DMS153 treated with DMSO at 0.1 percent for 48 hours (cell line): ENCODE results near the gene ZCCHC24.
A peak's percentile ranks its signal among the peaks of the same experiment; 100 is the strongest.

ENCODE experiments used
- DNase-seq: peaks from one replicate; lab custom pipeline; 2025; ENCODE audit not compliant: unreplicated experiment; lab: John Stamatoyannopoulos, UW

Gene ZCCHC24

DNA sequence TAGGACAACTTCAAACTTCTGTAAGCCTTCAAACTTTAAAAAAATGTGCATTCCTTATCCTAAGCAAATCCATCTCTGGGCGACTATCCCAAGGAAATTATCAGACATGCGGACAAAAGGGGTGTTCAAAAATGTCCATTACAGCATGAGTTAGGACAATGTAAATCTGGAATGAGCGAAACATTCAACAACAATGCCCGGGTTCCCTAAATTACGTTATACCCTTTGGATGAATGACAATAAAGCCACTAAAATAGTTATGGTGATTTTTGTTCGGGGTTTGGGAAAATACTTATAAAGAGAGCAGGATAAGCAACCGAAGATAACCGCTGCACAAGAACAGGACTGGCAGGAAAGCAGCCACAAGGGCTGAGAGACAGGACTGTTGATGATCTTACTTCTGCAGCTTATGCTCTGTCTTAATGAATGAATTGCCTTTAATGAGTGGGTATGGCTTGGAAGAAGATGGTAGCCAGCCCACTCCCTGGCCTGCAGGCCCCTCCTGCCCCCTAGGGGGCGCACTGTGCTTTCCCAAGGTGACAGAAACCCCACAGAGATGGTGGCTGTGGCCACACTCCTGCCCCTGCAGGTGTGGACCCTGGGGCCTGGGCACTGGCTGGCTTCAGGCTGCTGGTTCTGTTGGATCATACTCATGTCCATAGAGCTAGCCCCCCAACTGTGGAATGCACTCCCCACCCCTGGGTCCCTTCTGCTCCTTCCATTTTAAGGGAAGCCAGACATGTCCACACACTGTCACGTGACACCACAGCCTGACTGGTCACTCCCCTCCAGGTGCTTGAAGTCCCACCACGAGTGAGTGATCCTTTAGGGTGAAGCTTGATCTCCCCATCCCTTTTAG, 45.0 kb downstream of the ZCCHC24 start:
- DNase-seq: peak; percentile 12

- DNase-seq: no peak
These were observed 46.1 kb downstream of the ZCCHC24 start for GRCh38 chr10:79399223-79399831.

DNA sequence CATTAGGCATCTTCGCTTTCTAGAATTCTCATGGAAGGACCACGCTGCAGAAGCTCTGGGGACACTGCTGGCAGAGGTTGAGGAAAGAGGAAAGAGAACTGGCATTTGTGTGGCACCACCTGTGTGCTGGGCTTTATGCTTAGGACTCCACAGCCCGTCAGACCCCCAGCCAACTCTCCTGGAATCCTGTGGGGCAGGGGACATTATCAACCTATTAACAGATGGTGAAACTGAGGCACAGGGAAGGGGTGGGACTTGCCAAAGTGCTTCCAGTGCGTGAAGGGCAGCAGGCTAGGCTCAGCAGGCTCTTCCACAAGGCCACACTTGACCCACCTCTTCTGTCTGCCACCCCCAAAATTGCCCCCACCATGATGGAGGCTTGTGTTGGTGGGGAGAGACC, 46.8 kb downstream of the ZCCHC24 start:
- DNase-seq: no peak

- no peak for DNase-seq
These were observed 47.7 kb downstream of the ZCCHC24 start for GRCh38 chr10:79397575-79398303.

DNA sequence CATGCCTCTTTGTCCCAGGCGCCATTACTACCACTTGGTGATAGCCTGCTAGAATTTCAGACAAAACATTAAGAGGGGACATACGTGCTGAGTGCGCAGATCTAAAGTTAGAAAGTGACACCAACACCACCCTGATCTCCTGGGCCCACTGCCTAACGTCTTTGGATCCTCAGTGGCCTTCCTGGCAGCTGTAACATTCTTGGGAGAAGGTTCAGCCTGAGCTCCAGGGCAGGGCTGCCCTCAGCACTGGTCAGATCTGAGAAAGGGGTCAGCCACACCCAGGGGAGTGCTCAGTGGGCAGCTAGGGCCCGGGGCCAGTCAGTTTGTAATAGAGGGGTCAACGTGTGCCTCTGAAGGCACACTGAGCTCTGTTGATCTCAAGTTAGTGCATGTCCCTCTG, 48.4 kb downstream of the ZCCHC24 start:
- DNase-seq: no peak

DNA sequence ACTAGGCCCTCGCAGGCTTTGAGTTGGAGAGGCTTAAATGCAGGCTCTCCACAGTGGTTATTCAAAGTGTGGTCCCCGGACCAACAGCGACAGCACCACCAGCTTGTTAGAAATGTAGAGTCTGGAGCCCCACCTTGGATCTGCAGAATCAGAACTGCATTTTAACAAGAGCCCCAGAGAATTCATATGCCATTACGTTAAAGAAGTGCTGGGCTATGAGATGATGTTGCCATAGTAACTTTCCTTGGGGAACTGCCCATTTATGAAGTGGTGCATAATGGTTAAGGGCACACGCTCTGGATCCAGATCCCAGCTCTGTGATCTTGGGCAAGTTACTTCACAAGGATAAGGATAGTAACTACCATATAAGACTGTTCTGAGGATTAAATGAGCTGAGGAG, 48.9 kb downstream of the ZCCHC24 start:
- no peak for DNase-seq

DNA sequence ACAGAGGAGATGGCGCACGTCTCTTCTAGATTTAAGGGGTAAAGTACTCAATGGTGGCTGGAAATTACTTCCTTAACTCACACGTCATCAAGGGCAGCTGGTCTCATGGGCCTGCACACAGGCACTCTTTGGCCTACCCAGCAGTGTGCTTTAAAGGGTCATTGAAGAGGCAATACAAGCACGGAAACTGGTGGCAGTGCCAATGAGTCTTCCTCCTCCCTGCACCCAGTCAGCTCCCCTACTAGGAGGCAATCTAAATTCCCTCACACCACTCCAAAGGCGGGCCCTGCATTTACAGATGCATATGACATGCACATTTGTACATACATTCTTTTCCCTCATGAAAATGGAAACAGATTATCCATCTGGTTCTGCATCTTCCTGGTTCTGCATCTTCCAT, 50.8 kb downstream of the ZCCHC24 start:
- no peak for DNase-seq

GRCh38 chr10:79393924-79394610, 51.4 kb downstream of the ZCCHC24 start:
- DNase-seq: no peak

GRCh38 chr10:79393221-79393923, 52.1 kb downstream of the ZCCHC24 start:
- no peak for DNase-seq

- no peak for DNase-seq
These were observed 52.8 kb downstream of the ZCCHC24 start for GRCh38 chr10:79392506-79393176.

DNA sequence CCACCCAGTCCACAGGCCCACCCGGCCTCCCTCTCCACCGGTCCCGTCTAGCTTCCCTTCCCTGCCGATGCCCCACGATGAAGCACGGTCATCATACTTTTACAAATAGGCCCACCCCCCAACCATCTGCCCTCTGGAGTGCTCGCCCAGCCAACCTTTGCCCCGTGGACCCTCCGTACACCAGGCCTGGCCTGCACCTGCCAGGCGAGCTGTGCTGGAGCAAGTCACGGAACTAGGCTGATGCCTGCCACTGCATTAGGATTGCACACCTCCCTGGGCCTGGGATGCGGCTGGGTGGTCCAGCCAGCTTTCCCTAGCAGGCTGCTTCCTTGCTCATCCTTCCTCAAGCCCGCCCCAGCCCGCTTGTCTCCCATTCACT, 53.4 kb downstream of the ZCCHC24 start:
- no peak for DNase-seq

- no peak for DNase-seq
These were observed 54.0 kb downstream of the ZCCHC24 start for GRCh38 chr10:79391231-79392019.

- DNase-seq: no peak
These were observed 54.7 kb downstream of the ZCCHC24 start for GRCh38 chr10:79390551-79391229.

DNA sequence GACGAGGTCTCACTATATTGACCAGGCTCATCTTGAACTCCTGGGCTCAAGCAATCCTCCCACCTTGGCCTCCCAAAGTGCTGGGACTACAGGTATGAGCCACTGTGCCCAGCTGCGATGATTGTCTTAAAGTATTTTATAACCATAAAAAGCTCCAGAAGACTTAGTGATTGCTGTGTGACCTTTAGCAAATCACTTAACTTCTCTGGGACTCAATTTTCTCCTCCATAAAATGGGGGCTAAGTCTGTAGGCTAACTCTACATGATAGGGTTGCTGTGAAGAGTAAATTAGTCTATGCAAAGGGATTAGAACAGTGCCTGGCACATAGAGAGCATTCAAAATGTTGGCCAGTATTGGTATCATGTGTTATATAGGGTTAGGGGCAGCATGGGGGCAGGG, 55.4 kb downstream of the ZCCHC24 start:
- DNase-seq: no peak

- DNase-seq: no peak
These were observed 57.2 kb downstream of the ZCCHC24 start for GRCh38 chr10:79387974-79388850.

DNA sequence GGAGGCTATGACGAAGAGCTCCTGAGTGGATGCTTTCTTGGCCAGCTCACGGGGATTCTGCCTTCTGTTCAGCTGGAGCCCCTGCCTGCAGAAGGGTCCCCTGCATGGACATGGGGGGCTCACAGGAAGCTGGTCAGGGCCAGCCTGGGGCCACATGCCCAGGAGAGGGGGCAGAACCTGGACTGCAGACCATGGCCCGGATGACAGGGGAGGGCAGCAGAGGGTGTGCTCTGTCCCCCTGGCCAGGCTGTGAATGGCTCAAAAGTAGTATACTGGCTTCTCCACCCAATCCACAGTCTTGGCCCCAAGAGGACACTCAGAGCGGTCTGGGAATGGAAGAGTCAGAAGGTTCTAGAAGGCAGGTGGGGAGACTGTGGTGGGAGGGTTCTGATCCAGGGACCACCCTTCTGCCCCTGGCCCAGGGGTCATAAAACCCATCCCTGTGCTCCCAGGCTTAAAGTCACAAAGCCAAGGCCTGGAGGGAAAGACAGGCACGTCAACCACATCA, 57.9 kb downstream of the ZCCHC24 start:
- no peak for DNase-seq

GRCh38 chr10:79386637-79387465, 58.6 kb downstream of the ZCCHC24 start:
- no peak for DNase-seq
